ENCODE measurements around the gene LNP1. TPM values are rescaled to one million over a fixed set of nuclear protein-coding genes. Genes with fewer than 3 reads are reported as not detected.

Gene LNP1
- total RNA-seq, 2 experiments from 2014 or later: 8.9 to 12.7 TPM

- Histone ChIP-seq H3K4me1 (ENCODE audit: insufficient read depth, low read length, poor library complexity, severe bottlenecking) (no peaks in the 10 kb centered on the region), H3K36me3 (ENCODE audit: insufficient read depth, low read length) (no peaks in the 10 kb centered on the region), H3K4me3 (ENCODE audit: low read depth, low read length, poor library complexity, severe bottlenecking) (no peak overlapping the region), H3K4me2 (ENCODE audit: low read length) (no peak overlapping the region), H2AFZ (ENCODE audit: low read length) (no peak overlapping the region), H3K79me2 (ENCODE audit: insufficient read depth, low read depth, low read length) (no peaks in the 10 kb centered on the region), H4K20me1 (ENCODE audit: insufficient read depth, low read length) (no peaks in the 10 kb centered on the region; the same call in 1 of the 2 replicates), H3K9me2 (ENCODE audit: insufficient read depth, low read length) (no peaks in the 10 kb centered on the region; the same call in 1 of the 2 replicates), H3K27ac (ENCODE audit: low read depth, low read length, poor library complexity, severe bottlenecking) (no peak overlapping the region), H3K9me3 (ENCODE audit: low read length) (no peaks in the 10 kb centered on the region)
- BruUV-seq (replicated peaks): no TSS peak
- ChIA-PET POLR2A (interaction anchor here (1.4 kb wide), 1 partner anchor 11 kb away, joined by 6 read pairs; no protein-coding TSS in a partner anchor), CTCF (ENCODE audit: unreplicated experiment) (no interaction called here)
- intact Hi-C loops (cut with micrococcal nuclease; ENCODE audit: unreplicated experiment): no loop called here
- TF ChIP-seq, protein P1, sequence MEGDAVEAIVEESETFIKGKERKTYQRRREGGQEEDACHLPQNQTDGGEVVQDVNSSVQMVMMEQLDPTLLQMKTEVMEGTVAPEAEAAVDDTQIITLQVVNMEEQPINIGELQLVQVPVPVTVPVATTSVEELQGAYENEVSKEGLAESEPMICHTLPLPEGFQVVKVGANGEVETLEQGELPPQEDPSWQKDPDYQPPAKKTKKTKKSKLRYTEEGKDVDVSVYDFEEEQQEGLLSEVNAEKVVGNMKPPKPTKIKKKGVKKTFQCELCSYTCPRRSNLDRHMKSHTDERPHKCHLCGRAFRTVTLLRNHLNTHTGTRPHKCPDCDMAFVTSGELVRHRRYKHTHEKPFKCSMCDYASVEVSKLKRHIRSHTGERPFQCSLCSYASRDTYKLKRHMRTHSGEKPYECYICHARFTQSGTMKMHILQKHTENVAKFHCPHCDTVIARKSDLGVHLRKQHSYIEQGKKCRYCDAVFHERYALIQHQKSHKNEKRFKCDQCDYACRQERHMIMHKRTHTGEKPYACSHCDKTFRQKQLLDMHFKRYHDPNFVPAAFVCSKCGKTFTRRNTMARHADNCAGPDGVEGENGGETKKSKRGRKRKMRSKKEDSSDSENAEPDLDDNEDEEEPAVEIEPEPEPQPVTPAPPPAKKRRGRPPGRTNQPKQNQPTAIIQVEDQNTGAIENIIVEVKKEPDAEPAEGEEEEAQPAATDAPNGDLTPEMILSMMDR (conservative IDR thresholded peaks at IDR 0.05; ENCODE audit: low read length): no peak
- TF ChIP-seq EZH2phosphoT487 (IDR thresholded peaks at IDR 0.05; ENCODE audit: borderline replicate concordance, low read depth, low read length): no peak
- no peak for DNase-seq (ENCODE audit: low spot score)
Observed at GRCh38 chr3:100426067-100426682, 24.8 kb downstream of the LNP1 start.

DNA sequence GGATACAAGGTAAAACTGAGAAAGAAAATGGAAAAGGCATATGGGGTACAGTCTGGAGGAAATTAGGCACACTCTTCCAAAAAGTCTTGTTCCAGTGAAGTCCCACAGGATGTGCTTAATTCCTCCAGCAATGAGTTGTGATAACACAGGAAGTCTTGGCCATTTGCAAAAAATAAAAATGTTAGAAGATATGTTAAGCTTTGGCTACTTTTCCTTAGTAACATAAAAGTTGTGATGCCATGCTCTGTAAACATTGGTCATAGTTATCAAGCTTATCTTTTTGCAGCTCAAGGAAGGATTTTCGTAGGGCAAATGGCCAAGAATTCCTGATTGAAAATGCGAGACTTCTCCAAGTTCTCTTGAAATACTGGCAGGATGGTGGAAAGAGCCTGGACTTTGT, 26.4 kb downstream of the LNP1 start:
- no TSS peak for BruUV-seq (replicated peaks)
- no peaks in the 10 kb centered on the region for H3K9me3 ChIP-seq (ENCODE audit: low read length)
- CTCF ChIA-PET (ENCODE audit: unreplicated experiment): no interaction called here
- H3K79me2 ChIP-seq (ENCODE audit: insufficient read depth, low read depth, low read length): no peaks in the 10 kb centered on the region
- intact Hi-C loops (cut with micrococcal nuclease; ENCODE audit: unreplicated experiment): no loop called here
- H3K9me2 ChIP-seq (ENCODE audit: insufficient read depth, low read length): no peaks in the 10 kb centered on the region; the same call in 1 of the 2 replicates
- POLR2A ChIA-PET: interaction anchor here (0.5 to 1.4 kb wide), 2 partner anchors 10 to 646 kb away, joined by 3 to 6 read pairs; no protein-coding TSS in a partner anchor
- no peaks in the 10 kb centered on the region for H3K36me3 ChIP-seq (ENCODE audit: insufficient read depth, low read length)
- no peak overlapping the region for H3K4me2 ChIP-seq (ENCODE audit: low read length)
- H3K27ac ChIP-seq (ENCODE audit: low read depth, low read length, poor library complexity, severe bottlenecking): no peak overlapping the region
- no peaks in the 10 kb centered on the region; the same call in 1 of the 2 replicates for H4K20me1 ChIP-seq (ENCODE audit: insufficient read depth, low read length)
- DNase-seq (ENCODE audit: low spot score): no peak
- H3K4me1 ChIP-seq (ENCODE audit: insufficient read depth, low read length, poor library complexity, severe bottlenecking): no peaks in the 10 kb centered on the region
- H2AFZ ChIP-seq (ENCODE audit: low read length): no peak overlapping the region
- TF ChIP-seq, protein P1 (conservative IDR thresholded peaks at IDR 0.05; ENCODE audit: low read length): no peak
- no peak for TF ChIP-seq EZH2phosphoT487 (IDR thresholded peaks at IDR 0.05; ENCODE audit: borderline replicate concordance, low read depth, low read length)
- H3K4me3 ChIP-seq (ENCODE audit: low read depth, low read length, poor library complexity, severe bottlenecking): no peak overlapping the region

DNA sequence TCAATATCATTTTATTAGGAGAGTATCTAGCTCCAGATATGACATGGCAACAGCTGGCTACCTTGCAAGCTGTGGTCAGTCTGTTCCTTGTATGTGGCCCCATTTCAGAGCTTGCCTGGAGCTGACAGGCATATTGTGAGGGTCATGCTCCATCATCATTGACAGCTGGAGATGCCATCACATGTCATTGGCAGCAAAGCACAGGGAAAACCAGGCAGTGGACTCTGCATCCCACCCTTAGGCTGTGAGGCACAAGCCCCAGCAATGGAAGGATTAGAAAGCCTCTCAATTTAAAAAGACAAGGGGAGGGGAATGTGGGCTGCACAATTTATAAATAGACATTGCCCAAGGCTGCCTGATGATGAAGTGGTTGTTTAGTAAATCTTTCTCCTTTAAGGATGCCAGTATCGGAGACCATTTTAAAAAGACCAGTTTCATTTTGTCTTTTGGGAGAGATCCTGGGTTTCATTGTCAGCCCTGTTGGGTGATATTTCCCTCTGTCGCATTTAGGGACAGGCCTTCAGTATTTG, 27.9 kb downstream of the LNP1 start:
- Histone ChIP-seq H3K9me3 (ENCODE audit: low read length) (no peaks in the 10 kb centered on the region), H3K36me3 (ENCODE audit: insufficient read depth, low read length) (no peaks in the 10 kb centered on the region), H3K4me3 (ENCODE audit: low read depth, low read length, poor library complexity, severe bottlenecking) (no peak overlapping the region), H3K9me2 (ENCODE audit: insufficient read depth, low read length) (no peaks in the 10 kb centered on the region; the same call in 1 of the 2 replicates), H3K4me1 (ENCODE audit: insufficient read depth, low read length, poor library complexity, severe bottlenecking) (no peaks in the 10 kb centered on the region), H3K79me2 (ENCODE audit: insufficient read depth, low read depth, low read length) (no peaks in the 10 kb centered on the region), H4K20me1 (ENCODE audit: insufficient read depth, low read length) (no peaks in the 10 kb centered on the region; the same call in 1 of the 2 replicates), H3K4me2 (ENCODE audit: low read length) (no peak overlapping the region), H3K27ac (ENCODE audit: low read depth, low read length, poor library complexity, severe bottlenecking) (no peak overlapping the region), H2AFZ (ENCODE audit: low read length) (no peak overlapping the region)
- POLR2A ChIA-PET: no interaction called here
- CTCF ChIA-PET (ENCODE audit: unreplicated experiment): no interaction called here
- DNase-seq (ENCODE audit: low spot score): no peak
- intact Hi-C loops (cut with micrococcal nuclease; ENCODE audit: unreplicated experiment): no loop called here
- TF ChIP-seq, protein P1 (conservative IDR thresholded peaks at IDR 0.05; ENCODE audit: low read length): no peak
- TF ChIP-seq EZH2phosphoT487 (IDR thresholded peaks at IDR 0.05; ENCODE audit: borderline replicate concordance, low read depth, low read length): no peak
- BruUV-seq (replicated peaks): no TSS peak

Data from OCI-LY7 (cell line).